H1 (cell line): ENCODE results near the gene UVSSA. TPM values are rescaled to one million over a fixed set of nuclear protein-coding genes. Genes with fewer than 3 reads are reported as not detected.

Source experiments
- ASH2L ChIP-seq: fragments of 200-600, 300-600 bp; sonication (generic); IDR thresholded peaks from one replicate; pipeline ENCODE4 v1.7.1; 2017; ENCODE audit warnings: low read length
- BACH1 ChIP-seq: IDR thresholded peaks from 2 replicates; pipeline ENCODE4 v1.6.1; 2012; ENCODE audit warnings: low read length, improper control_type of control experiment
- BRCA1 ChIP-seq: IDR thresholded peaks from 2 replicates; pipeline ENCODE4 v1.6.1; 2012; ENCODE audit warnings: low read depth, low read length, improper control_type of control experiment
- CBX8 ChIP-seq: fragments of 300-800, 300-1000 bp; sonication (generic); IDR thresholded peaks from 2 replicates; pipeline ENCODE4 v1.7.1; 2016; ENCODE audit warnings: low read depth, low read length, borderline replicate concordance
- CHD2 ChIP-seq: IDR thresholded peaks from 2 replicates; pipeline ENCODE4 v1.6.1; 2012; ENCODE audit warnings: low read length, improper control_type of control experiment
- CREB1 ChIP-seq: IDR thresholded peaks from 2 replicates; pipeline ENCODE4 v1.6.1; 2012; ENCODE audit warnings: inconsistent platforms
- EP300 ChIP-seq, 2 experiments: IDR thresholded peaks; 1 replicate in 1 of 2; 2 replicates in 1 of 2; pipeline ENCODE4 v1.6.1; 2011 to 2012; ENCODE audit warnings: low read depth in 2 of 2, low read length in 2 of 2, mild to moderate bottlenecking in 2 of 2, borderline replicate concordance in 1 of 2, inconsistent platforms in 1 of 2, moderate library complexity in 1 of 2
- KDM4A ChIP-seq: IDR thresholded peaks from one replicate; pipeline ENCODE4 v1.7.1; 2012; ENCODE audit warnings: low read depth, mild to moderate bottlenecking, moderate library complexity, low read length, inconsistent platforms; ENCODE audit not compliant: severe bottlenecking
- KDM5A ChIP-seq: fragments of 200-600 bp; IDR thresholded peaks from 2 replicates; pipeline ENCODE4 v1.7.1; 2012; ENCODE audit warnings: mild to moderate bottlenecking, low read length, inconsistent platforms, mixed read lengths
- MAFK ChIP-seq: IDR thresholded peaks from 2 replicates; pipeline ENCODE4 v1.6.1; 2012; ENCODE audit warnings: low read depth, mild to moderate bottlenecking, improper control_type of control experiment, low read length
- NRF1 ChIP-seq: IDR thresholded peaks from 2 replicates; pipeline ENCODE4 v1.6.1; 2011; ENCODE audit warnings: mild to moderate bottlenecking, low read depth, low read length, improper control_type of control experiment
- RAD21 ChIP-seq, 2 experiments: IDR thresholded peaks in 1 of 2; conservative IDR thresholded peaks in 1 of 2; 2 replicates each; pipeline ENCODE4 v1.6.1; 2011; ENCODE audit warnings: low read depth in 2 of 2, low read length in 2 of 2, improper control_type of control experiment in 1 of 2, inconsistent platforms in 1 of 2, mild to moderate bottlenecking in 1 of 2, moderate library complexity in 1 of 2
- RXRA ChIP-seq: IDR thresholded peaks from 2 replicates; pipeline ENCODE4 v1.6.1; 2011; ENCODE audit warnings: low read depth, mild to moderate bottlenecking, low read length, moderate library complexity; ENCODE audit not compliant: insufficient read depth
- SAP30 ChIP-seq: fragments of 300-600 bp; sonication (generic); IDR thresholded peaks from 2 replicates; pipeline ENCODE4 v1.7.1; 2012; ENCODE audit warnings: low read length, moderate library complexity, mild to moderate bottlenecking, inconsistent platforms; ENCODE audit not compliant: insufficient read depth, insufficient replicate concordance
- SP2 ChIP-seq: IDR thresholded peaks from 2 replicates; pipeline ENCODE4 v1.6.1; 2012; ENCODE audit warnings: mild to moderate bottlenecking, low read length, inconsistent platforms
- SP4 ChIP-seq: IDR thresholded peaks from 2 replicates; pipeline ENCODE4 v1.6.1; 2012; ENCODE audit warnings: low read length, inconsistent platforms
- TCF12 ChIP-seq: IDR thresholded peaks from 2 replicates; pipeline ENCODE4 v1.6.1; 2011; ENCODE audit warnings: low read depth, mild to moderate bottlenecking, low read length
- polyA plus RNA-seq, 7 experiments: library from polyadenylated mRNA; depleted of rRNA in 3 of 7; stranded (reverse) in 5 of 7; unstranded in 2 of 7; fragments of >200 nt in 5 of 7; fragments of 200-250 nt in 2 of 7; gene quantifications; 1 replicate in 5 of 7; 2 replicates in 1 of 7; 4 replicates in 1 of 7; pipeline versions ENCODE4 v1.2.1 to v1.2.3, GENCODE V29; 2011 to 2013; ENCODE audit warnings: missing spikeins in 2 of 7, mixed read lengths in 2 of 7
- total RNA-seq: library from RNA; stranded (reverse); fragmentation: NEBNext Ultra II Directional; extraction: Animal tissue kit (Norgen Biotek cat#: 25700); gene quantifications from 2 replicates; pipeline ENCODE4 v1.2.1, GENCODE V29; 2021
- TF ChIP-seq, protein P1 (sequence below): IDR thresholded peaks from 2 replicates; pipeline ENCODE4 v1.6.1; 2012; ENCODE audit warnings: inconsistent platforms
- TF ChIP-seq, protein P2 (sequence below), 3 experiments: IDR thresholded peaks; 1 replicate in 2 of 3; 2 replicates in 1 of 3; pipeline versions ENCODE4 v1.5.1 to v1.6.1; 2011; ENCODE audit warnings: low read length in 3 of 3, mild to moderate bottlenecking in 3 of 3, inconsistent platforms in 2 of 3, low read depth in 1 of 3, moderate library complexity in 1 of 3; ENCODE audit not compliant: insufficient read depth in 1 of 3; ENCODE audit errors: control extremely low read depth in 1 of 3

Gene UVSSA
- total and polyA plus RNA-seq, 2 of the 8 experiments (the other 6 are each of a cell fraction or from before 2014, with no cell fraction given): 14.5 to 19.4 TPM

DNA sequence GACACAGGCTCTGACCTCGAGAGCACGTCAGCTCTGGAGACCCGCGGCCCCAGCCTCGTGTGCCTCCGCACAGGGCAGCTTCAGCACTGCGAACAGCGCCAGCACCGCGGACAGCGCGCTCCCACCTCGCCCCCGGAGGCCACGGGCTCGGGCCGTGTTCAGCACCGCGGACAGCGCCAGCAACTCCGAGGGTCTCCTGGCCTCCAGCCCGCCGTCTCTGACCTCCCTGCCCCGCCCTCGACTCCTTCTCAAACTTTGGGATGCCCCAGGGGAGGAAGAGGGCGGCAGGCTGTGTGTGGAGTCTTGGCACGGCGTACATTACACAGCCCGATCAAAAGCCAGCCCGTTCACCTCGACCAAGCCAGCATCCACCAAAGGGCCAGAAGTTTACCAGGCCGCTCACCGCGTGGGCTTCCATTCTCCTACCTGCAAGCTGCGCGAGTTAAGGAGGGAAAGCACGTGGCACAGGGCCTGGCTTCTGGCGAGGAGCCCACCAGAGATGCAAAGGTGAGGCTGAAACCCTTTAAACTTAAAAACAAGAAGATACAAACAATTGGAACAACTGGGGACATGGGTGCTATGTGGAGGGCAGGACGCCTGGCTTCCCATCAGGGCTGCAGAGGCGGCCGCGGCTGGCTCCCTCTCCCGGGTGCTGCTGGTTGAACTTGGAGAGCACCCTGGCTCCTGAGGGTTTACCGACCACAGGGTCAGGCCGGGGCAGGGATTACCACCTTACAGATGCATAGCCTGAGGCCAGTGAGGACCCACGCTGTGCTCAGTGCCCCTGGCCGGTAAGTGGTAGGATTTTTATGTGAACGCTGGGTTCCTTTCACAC is 63.7 kb downstream of the UVSSA start (continued):
- no peak for TF ChIP-seq NRF1
- TF ChIP-seq KDM4A: no peak
- no peak for TF ChIP-seq BRCA1
- no peak for TF ChIP-seq SP2
- TF ChIP-seq, protein P1, sequence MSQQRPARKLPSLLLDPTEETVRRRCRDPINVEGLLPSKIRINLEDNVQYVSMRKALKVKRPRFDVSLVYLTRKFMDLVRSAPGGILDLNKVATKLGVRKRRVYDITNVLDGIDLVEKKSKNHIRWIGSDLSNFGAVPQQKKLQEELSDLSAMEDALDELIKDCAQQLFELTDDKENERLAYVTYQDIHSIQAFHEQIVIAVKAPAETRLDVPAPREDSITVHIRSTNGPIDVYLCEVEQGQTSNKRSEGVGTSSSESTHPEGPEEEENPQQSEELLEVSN: peak; percentile 30
- peak; percentile 55; the same call in 1 of the 2 replicates for TF ChIP-seq BACH1
- TF ChIP-seq TCF12: no peak
- no peak for TF ChIP-seq CBX8
- no peak for TF ChIP-seq RXRA
- TF ChIP-seq, protein P2, sequence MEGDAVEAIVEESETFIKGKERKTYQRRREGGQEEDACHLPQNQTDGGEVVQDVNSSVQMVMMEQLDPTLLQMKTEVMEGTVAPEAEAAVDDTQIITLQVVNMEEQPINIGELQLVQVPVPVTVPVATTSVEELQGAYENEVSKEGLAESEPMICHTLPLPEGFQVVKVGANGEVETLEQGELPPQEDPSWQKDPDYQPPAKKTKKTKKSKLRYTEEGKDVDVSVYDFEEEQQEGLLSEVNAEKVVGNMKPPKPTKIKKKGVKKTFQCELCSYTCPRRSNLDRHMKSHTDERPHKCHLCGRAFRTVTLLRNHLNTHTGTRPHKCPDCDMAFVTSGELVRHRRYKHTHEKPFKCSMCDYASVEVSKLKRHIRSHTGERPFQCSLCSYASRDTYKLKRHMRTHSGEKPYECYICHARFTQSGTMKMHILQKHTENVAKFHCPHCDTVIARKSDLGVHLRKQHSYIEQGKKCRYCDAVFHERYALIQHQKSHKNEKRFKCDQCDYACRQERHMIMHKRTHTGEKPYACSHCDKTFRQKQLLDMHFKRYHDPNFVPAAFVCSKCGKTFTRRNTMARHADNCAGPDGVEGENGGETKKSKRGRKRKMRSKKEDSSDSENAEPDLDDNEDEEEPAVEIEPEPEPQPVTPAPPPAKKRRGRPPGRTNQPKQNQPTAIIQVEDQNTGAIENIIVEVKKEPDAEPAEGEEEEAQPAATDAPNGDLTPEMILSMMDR (IDR thresholded peaks at IDR 0.05; ENCODE audit: control extremely low read depth in 1 of 3, insufficient read depth in 1 of 3, low read depth in 1 of 3, low read length in 3 of 3): no peak
- TF ChIP-seq CHD2: no peak
- TF ChIP-seq ASH2L: no peak
- TF ChIP-seq KDM5A: no peak
- TF ChIP-seq SAP30: peak; percentile 90
- TF ChIP-seq SP4: peak; percentile 72; the same call in 1 of the 2 replicates
- TF ChIP-seq RAD21 (IDR thresholded peaks at IDR 0.05 in 1 of 2, conservative IDR thresholded peaks at IDR 0.05 in 1 of 2; ENCODE audit: low read depth in 2 of 2, low read length in 2 of 2): peak; percentile 25 to 30; a peak in 3 of 4 replicates
- peak; percentile 73 for TF ChIP-seq CREB1
- no peak for TF ChIP-seq EP300 (IDR thresholded peaks at IDR 0.05; ENCODE audit: borderline replicate concordance in 1 of 2, low read depth in 2 of 2, low read length in 2 of 2)
- no peak for TF ChIP-seq MAFK
